ENCODE measurements around the gene TERC.

- TF ChIP-seq SMAD5 (IDR thresholded peaks at IDR 0.05; ENCODE audit: low read depth) (no peak), POLR2AphosphoS5 (IDR thresholded peaks at IDR 0.05; ENCODE audit: low read length) (no peak), SIN3A (IDR thresholded peaks at IDR 0.05; ENCODE audit: low read depth, low read length) (no peak), EP300 (IDR thresholded peaks at IDR 0.05; ENCODE audit: borderline replicate concordance in 1 of 2, control insufficient read depth in 1 of 2, low read depth in 2 of 2, low read length in 2 of 2) (no peak), MYC (IDR thresholded peaks at IDR 0.05; ENCODE audit: insufficient read depth, insufficient read length, insufficient replicate concordance, low read length, severe bottlenecking) (no peak), SMC3 (IDR thresholded peaks at IDR 0.05; ENCODE audit: borderline replicate concordance, low read length) (no peak)
Measured at GRCh38 chr3:169811631-169812331, 46.9 kb upstream of the TERC start.

Data from GM12878 (cell line).